GM21381 (cell line): ENCODE measurements around the gene CHRNE.
"Not testable (repeated sequence)": the region's sequence is repeated elsewhere in the genome, so short reads cannot be mapped to it uniquely, and the experiment has no call there.

ENCODE experiments used
- ATAC-seq: cut with Tn5 transposase; IDR thresholded peaks from one replicate; pipeline ENCODE4 v1.9.1; 2021; ENCODE audit warnings: mild to moderate bottlenecking, moderate library complexity; ENCODE audit not compliant: unreplicated experiment

Gene CHRNE

DNA sequence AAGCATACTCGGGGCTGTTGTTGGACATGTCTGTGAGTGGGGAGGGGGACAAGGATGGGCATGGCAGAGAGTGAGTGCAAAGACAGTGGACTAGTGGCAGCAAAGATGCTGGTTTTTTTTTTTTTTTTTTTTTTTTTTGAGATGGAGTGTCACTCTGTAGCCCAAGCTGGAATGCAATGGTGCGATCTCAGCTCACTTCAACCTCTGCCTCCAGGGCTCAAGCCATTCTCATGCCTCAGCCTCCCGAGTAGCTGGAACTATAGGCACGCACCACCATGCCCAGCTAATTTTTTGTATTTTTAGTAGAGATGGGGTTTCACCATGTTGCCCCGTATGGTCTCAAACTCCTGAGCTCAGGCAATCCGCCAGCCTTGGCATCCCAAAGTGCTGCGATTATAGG is 45.6 kb downstream of the CHRNE start:
- not testable (repeated sequence) for ATAC-seq

DNA sequence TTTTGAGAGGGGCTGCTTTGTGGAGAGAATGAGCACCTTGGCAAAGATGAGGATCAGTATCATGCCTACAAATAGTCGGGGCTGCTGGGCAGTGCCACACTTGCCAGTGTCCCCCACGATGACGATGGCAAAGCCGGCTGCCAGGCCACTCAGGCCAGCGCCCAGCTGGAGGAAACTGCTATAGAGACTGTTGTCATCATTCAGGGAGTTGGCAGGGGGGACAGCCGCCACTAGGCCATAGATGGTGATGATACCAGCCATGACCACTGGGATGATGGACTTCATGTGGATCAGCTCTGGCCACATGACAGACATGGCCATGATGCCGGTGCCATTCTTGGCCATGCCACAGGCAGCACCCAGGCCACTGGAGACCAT is 46.0 kb downstream of the CHRNE start:
- ATAC-seq = no peak

- ATAC-seq = no peak
Measured at GRCh38 chr17:4856271-4856936, 46.5 kb downstream of the CHRNE start.

- no peak for ATAC-seq
Measured at GRCh38 chr17:4854111-4854681, 48.7 kb downstream of the CHRNE start.

GRCh38 chr17:4853208-4853671 is 49.7 kb downstream of the CHRNE start:
- no peak for ATAC-seq

DNA sequence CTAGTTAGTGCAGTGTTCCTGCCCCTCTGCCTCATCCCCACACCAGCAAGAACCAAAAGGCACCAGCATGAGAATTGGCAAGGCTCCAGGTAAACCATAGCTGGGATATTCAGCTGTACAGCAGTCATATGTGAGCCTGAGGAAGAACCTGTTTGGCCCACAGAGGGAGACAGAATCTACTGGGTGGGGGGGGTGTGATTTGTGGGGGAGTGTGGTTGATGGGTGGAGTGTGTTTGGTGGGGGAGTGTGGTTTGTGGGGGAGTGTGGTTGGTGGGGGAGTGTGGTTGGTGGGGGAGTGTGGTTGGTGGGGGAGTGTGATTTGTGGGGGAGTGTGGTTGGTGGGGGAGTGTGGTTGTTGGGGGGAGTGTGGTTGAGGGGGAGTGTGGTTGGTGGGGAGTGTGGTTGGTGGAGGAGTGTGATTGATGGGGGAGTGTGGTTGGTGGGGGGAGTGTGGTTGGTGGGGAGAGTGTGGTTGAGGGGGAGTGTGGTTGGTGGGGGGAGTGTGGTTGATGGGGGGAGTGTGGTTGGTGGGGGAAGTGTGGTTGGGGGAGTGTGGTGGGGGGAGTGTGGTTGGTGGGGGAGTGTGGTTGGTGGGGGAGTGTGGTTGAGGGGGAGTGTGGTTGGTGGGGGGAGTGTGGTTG is 50.2 kb downstream of the CHRNE start:
- no peak for ATAC-seq

DNA sequence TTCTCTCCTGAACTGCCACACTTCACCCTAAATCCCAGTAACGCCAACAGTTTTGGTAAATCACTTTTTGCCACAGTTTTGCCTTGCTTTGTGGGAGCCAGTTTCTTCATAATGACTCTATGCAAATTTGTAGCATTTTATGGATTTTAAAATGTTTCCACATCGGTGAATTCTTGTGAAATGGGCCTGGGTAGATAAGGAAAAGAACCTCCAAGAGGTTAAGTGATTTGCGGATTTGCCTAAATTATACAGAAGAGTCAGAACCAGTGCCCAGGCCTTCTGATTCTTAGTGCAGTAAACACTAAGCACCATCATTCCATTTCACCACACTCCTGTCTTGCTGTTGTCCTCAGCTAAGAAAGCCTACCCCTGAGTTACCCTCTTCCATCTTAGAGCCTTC is 51.8 kb downstream of the CHRNE start:
- ATAC-seq = no peak

GRCh38 chr17:4850246-4850645 is 52.7 kb downstream of the CHRNE start:
- no peak for ATAC-seq

DNA sequence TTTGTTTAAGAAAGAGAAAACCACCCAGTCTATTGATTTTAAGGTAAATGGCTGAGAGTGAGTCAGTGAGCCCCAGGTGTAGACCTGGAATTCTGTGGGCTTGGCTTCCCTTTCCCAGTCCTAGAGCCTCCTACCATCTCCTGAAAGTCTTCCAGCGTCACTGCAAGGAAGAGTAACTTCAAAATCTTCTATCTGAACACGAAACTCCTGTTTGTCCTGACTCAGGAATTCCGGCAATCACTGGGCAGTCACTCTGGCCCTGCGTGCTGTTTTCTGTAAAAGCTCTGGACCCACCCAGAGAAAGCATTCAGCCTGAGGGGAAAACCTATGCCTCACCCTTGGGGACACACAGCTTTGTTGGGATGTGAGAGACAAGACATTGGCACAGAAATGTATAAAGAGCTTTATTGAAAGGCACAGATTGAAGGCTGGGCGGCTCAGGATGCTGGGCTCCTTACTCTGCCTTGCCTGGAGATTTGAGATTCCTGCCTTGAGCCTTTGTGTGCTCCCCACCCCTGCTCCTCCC is 53.8 kb downstream of the CHRNE start:
- no peak for ATAC-seq
